NCI-H526 (cell line): ENCODE data around the gene THOC2.
A peak's percentile ranks its signal among the peaks of the same experiment; 100 is the strongest.
"Not testable (repeated sequence)": the region's sequence is repeated elsewhere in the genome, so short reads cannot be mapped to it uniquely, and the experiment has no call there.

Experiments
- DNase-seq, 2 experiments: peaks; one replicate each; lab custom pipeline; 2025; lab: John Stamatoyannopoulos, UW

Gene THOC2

GRCh38 chrX:123675154-123675553, 57.7 kb downstream of the THOC2 start:
- DNase-seq: no peak

- DNase-seq: no peak
Measured at GRCh38 chrX:123673813-123674212, 59.0 kb downstream of the THOC2 start.

- no peak for DNase-seq
Measured at GRCh38 chrX:123665197-123665596, 67.7 kb downstream of the THOC2 start.

- not testable (repeated sequence) for DNase-seq
Measured at GRCh38 chrX:123664467-123665167, 68.2 kb downstream of the THOC2 start.

- DNase-seq: not testable (repeated sequence)
Measured at GRCh38 chrX:123663720-123664119, 69.1 kb downstream of the THOC2 start.

- DNase-seq: not testable (repeated sequence)
Measured at GRCh38 chrX:123656507-123656906, 76.3 kb downstream of the THOC2 start.

- not testable (repeated sequence) for DNase-seq
Measured at GRCh38 chrX:123648811-123649181, 84.1 kb downstream of the THOC2 start.

GRCh38 chrX:123648028-123648810, 84.6 kb downstream of the THOC2 start:
- DNase-seq: peak; percentile 49 to 68

- DNase-seq: no peak
Measured at GRCh38 chrX:123647244-123647643, 85.6 kb downstream of the THOC2 start.

GRCh38 chrX:123629502-123629901, 103.3 kb downstream of the THOC2 start:
- no peak for DNase-seq

- DNase-seq: no peak
Measured at GRCh38 chrX:123626962-123627361, 105.9 kb downstream of the THOC2 start.

GRCh38 chrX:123625952-123626351, 106.9 kb downstream of the THOC2 start:
- DNase-seq: no peak

- DNase-seq: no peak
Measured at GRCh38 chrX:123625477-123625876, 107.4 kb downstream of the THOC2 start.

- peak; percentile 34 to 36 for DNase-seq
Measured at GRCh38 chrX:123617007-123617406, 115.8 kb downstream of the THOC2 start.

GRCh38 chrX:123610915-123611314, 121.9 kb downstream of the THOC2 start:
- no peak for DNase-seq

GRCh38 chrX:123607806-123608205, 125.0 kb downstream of the THOC2 start:
- no peak for DNase-seq

GRCh38 chrX:123607270-123607669, 125.6 kb downstream of the THOC2 start:
- no peak for DNase-seq

- DNase-seq: no peak
Measured at GRCh38 chrX:123603491-123603890, 129.4 kb downstream of the THOC2 start.

GRCh38 chrX:123601437-123601836, 131.4 kb downstream of the THOC2 start:
- DNase-seq: no peak

- no peak for DNase-seq
Measured at GRCh38 chrX:123600181-123600580, 132.7 kb downstream of the THOC2 start.

- DNase-seq: no peak
Measured at GRCh38 chrX:123590842-123591486, 141.9 kb downstream of the THOC2 start.

GRCh38 chrX:123588723-123589122, 144.1 kb downstream of the THOC2 start:
- DNase-seq: no peak

- no peak for DNase-seq
Measured at GRCh38 chrX:123581586-123581985, 151.3 kb downstream of the THOC2 start.
